ENCODE measurements around the gene CAPN2.

CAPN2 gene

DNA sequence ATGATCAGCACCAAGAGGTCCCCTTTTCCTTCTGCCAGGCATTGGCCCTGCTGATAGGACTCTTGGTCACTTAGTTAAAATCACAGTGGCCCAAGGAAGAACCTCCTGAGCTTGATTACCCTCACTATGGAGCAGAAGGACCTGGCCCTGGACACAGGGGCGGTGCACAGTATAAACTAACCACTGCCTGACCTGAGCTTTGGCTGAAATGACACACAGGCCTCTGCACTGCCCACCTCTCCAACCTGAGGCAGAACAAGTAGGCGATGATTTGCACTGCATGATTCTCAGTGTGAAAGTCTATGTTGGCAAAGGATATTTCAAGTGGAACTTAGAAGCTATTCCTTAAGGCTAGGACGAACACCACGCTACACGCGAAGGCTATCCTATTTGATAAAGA is 48.5 kb downstream of the CAPN2 start:
- TF ChIP-seq ZBTB7A (IDR thresholded peaks at IDR 0.05; ENCODE audit: low read depth) (no peak), CREB1 (IDR thresholded peaks at IDR 0.05; ENCODE audit: low read depth) (no peak), TAF1 (IDR thresholded peaks at IDR 0.05; ENCODE audit: low read depth) (no peak), EP300 (IDR thresholded peaks at IDR 0.05; ENCODE audit: borderline replicate concordance) (no peak), MAX (IDR thresholded peaks at IDR 0.05) (no peak), FOXM1 (IDR thresholded peaks at IDR 0.05; ENCODE audit: borderline replicate concordance, low read depth) (no peak), NFIC (IDR thresholded peaks at IDR 0.05) (no peak), YY1 (IDR thresholded peaks at IDR 0.05; ENCODE audit: low read depth) (no peak), TCF12 (IDR thresholded peaks at IDR 0.05; ENCODE audit: low read depth) (no peak), CEBPB (IDR thresholded peaks at IDR 0.05) (no peak), EGR1 (IDR thresholded peaks at IDR 0.05) (no peak), TEAD4 (IDR thresholded peaks at IDR 0.05) (no peak), RAD21 (IDR thresholded peaks at IDR 0.05; ENCODE audit: low read depth) (no peak)
- TF ChIP-seq, protein P1, sequence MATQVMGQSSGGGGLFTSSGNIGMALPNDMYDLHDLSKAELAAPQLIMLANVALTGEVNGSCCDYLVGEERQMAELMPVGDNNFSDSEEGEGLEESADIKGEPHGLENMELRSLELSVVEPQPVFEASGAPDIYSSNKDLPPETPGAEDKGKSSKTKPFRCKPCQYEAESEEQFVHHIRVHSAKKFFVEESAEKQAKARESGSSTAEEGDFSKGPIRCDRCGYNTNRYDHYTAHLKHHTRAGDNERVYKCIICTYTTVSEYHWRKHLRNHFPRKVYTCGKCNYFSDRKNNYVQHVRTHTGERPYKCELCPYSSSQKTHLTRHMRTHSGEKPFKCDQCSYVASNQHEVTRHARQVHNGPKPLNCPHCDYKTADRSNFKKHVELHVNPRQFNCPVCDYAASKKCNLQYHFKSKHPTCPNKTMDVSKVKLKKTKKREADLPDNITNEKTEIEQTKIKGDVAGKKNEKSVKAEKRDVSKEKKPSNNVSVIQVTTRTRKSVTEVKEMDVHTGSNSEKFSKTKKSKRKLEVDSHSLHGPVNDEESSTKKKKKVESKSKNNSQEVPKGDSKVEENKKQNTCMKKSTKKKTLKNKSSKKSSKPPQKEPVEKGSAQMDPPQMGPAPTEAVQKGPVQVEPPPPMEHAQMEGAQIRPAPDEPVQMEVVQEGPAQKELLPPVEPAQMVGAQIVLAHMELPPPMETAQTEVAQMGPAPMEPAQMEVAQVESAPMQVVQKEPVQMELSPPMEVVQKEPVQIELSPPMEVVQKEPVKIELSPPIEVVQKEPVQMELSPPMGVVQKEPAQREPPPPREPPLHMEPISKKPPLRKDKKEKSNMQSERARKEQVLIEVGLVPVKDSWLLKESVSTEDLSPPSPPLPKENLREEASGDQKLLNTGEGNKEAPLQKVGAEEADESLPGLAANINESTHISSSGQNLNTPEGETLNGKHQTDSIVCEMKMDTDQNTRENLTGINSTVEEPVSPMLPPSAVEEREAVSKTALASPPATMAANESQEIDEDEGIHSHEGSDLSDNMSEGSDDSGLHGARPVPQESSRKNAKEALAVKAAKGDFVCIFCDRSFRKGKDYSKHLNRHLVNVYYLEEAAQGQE (IDR thresholded peaks at IDR 0.05; ENCODE audit: low read depth): no peak
- TF ChIP-seq, protein P2, sequence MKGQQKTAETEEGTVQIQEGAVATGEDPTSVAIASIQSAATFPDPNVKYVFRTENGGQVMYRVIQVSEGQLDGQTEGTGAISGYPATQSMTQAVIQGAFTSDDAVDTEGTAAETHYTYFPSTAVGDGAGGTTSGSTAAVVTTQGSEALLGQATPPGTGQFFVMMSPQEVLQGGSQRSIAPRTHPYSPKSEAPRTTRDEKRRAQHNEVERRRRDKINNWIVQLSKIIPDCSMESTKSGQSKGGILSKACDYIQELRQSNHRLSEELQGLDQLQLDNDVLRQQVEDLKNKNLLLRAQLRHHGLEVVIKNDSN (IDR thresholded peaks at IDR 0.05): no peak

GRCh38 chr1:223761411-223761810 is 49.1 kb downstream of the CAPN2 start:
- TF ChIP-seq, protein P2 (IDR thresholded peaks at IDR 0.05): no peak
- no peak for TF ChIP-seq EP300 (IDR thresholded peaks at IDR 0.05; ENCODE audit: borderline replicate concordance)
- TF ChIP-seq FOXM1 (IDR thresholded peaks at IDR 0.05; ENCODE audit: borderline replicate concordance, low read depth): no peak
- no peak for TF ChIP-seq MAX (IDR thresholded peaks at IDR 0.05)
- no peak for TF ChIP-seq TEAD4 (IDR thresholded peaks at IDR 0.05)
- TF ChIP-seq CEBPB (IDR thresholded peaks at IDR 0.05): no peak
- TF ChIP-seq EGR1 (IDR thresholded peaks at IDR 0.05): no peak
- no peak for TF ChIP-seq ZBTB7A (IDR thresholded peaks at IDR 0.05; ENCODE audit: low read depth)
- no peak for TF ChIP-seq NFIC (IDR thresholded peaks at IDR 0.05)
- TF ChIP-seq CREB1 (IDR thresholded peaks at IDR 0.05; ENCODE audit: low read depth): no peak
- TF ChIP-seq TAF1 (IDR thresholded peaks at IDR 0.05; ENCODE audit: low read depth): no peak
- no peak for TF ChIP-seq TCF12 (IDR thresholded peaks at IDR 0.05; ENCODE audit: low read depth)
- TF ChIP-seq, protein P1 (IDR thresholded peaks at IDR 0.05; ENCODE audit: low read depth): no peak
- no peak for TF ChIP-seq RAD21 (IDR thresholded peaks at IDR 0.05; ENCODE audit: low read depth)

DNA sequence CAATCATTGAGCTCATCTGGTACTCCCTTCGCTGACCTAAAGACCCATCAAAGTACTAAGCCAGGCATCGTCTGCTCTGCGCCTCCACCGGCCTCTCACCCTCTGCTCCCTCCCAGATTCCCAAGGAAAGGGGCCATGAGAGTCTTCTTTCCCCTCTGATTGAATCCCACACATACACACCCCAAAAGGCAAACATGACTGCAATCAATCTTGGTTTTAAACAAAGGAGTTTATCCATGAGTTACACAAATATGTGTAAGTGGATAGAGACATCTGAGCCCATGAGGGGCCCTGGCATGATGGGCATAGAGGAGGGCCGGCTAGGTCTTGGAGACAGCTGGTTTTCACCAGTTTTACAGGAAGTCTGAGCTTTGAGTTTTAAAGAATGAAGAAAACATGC is 50.9 kb downstream of the CAPN2 start:
- TF ChIP-seq TEAD4 (IDR thresholded peaks at IDR 0.05): no peak
- TF ChIP-seq EGR1 (IDR thresholded peaks at IDR 0.05): no peak
- TF ChIP-seq TCF12 (IDR thresholded peaks at IDR 0.05; ENCODE audit: low read depth): no peak
- TF ChIP-seq, protein P1 (IDR thresholded peaks at IDR 0.05; ENCODE audit: low read depth): no peak
- TF ChIP-seq EP300 (IDR thresholded peaks at IDR 0.05; ENCODE audit: borderline replicate concordance): no peak
- TF ChIP-seq TAF1 (IDR thresholded peaks at IDR 0.05; ENCODE audit: low read depth): no peak
- TF ChIP-seq, protein P2 (IDR thresholded peaks at IDR 0.05): no peak
- no peak for TF ChIP-seq RAD21 (IDR thresholded peaks at IDR 0.05; ENCODE audit: low read depth)
- no peak for TF ChIP-seq YY1 (IDR thresholded peaks at IDR 0.05; ENCODE audit: low read depth)
- TF ChIP-seq NFIC (IDR thresholded peaks at IDR 0.05): no peak

DNA sequence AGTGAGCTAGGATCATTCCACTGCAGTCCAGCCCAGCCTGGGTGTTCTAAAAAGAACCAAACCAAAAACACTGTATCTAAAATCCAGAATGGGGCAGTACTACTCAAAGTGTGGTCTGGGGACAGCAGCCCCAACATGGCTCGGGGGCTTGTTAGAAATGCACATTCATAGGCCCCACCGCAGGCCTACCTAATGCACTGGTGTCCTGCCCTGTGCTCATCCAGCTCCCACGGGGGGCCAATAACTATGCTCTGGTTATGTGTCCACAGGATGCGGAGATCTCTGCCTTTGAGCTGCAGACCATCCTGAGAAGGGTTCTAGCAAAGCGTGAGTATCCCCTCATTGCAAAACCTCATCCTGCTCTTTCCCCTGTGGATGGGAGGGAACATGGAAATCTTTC is 51.5 kb downstream of the CAPN2 start:
- TF ChIP-seq CREB1 (IDR thresholded peaks at IDR 0.05; ENCODE audit: low read depth): no peak
- TF ChIP-seq YY1 (IDR thresholded peaks at IDR 0.05; ENCODE audit: low read depth): no peak
- TF ChIP-seq, protein P1 (IDR thresholded peaks at IDR 0.05; ENCODE audit: low read depth): no peak
- TF ChIP-seq CEBPB (IDR thresholded peaks at IDR 0.05): no peak
- TF ChIP-seq EP300 (IDR thresholded peaks at IDR 0.05; ENCODE audit: borderline replicate concordance): no peak
- no peak for TF ChIP-seq TEAD4 (IDR thresholded peaks at IDR 0.05)
- TF ChIP-seq, protein P2 (IDR thresholded peaks at IDR 0.05): no peak
- no peak for TF ChIP-seq RAD21 (IDR thresholded peaks at IDR 0.05; ENCODE audit: low read depth)
- no peak for TF ChIP-seq NFIC (IDR thresholded peaks at IDR 0.05)
- TF ChIP-seq FOXM1 (IDR thresholded peaks at IDR 0.05; ENCODE audit: borderline replicate concordance, low read depth): no peak
- no peak for TF ChIP-seq EGR1 (IDR thresholded peaks at IDR 0.05)
- no peak for TF ChIP-seq TCF12 (IDR thresholded peaks at IDR 0.05; ENCODE audit: low read depth)
- no peak for TF ChIP-seq MAX (IDR thresholded peaks at IDR 0.05)
- no peak for TF ChIP-seq ZBTB7A (IDR thresholded peaks at IDR 0.05; ENCODE audit: low read depth)
- no peak for TF ChIP-seq TAF1 (IDR thresholded peaks at IDR 0.05; ENCODE audit: low read depth)

Data from Ishikawa (cell line).